AG09309 (cell line): ENCODE results near the gene KCNB1.

Experiments used
- DNase-seq: peaks from one replicate; pipeline ENCODE4 v3.0.0-alpha.2; 2010; ENCODE audit warnings: low read depth
- H3K4me3 ChIP-seq: 2 replicates; pipeline ENCODE4 v1.5.1; 2011; ENCODE audit warnings: mild to moderate bottlenecking, low read depth, low read length, moderate library complexity; ENCODE audit not compliant: control insufficient read depth
- CTCF ChIP-seq: IDR thresholded peaks from 2 replicates; pipeline ENCODE4 v1.5.1; 2011; ENCODE audit warnings: mild to moderate bottlenecking, low read depth, low read length, inconsistent platforms; ENCODE audit not compliant: insufficient read depth, control insufficient read depth; ENCODE audit errors: missing control alignments

Gene KCNB1

GRCh38 chr20:49405696-49406095 is 76.8 kb downstream of the KCNB1 start:
- DNase-seq = no peak
- H3K4me3 ChIP-seq = no peak overlapping the region
- no peak for TF ChIP-seq CTCF

GRCh38 chr20:49405062-49405683 is 77.3 kb downstream of the KCNB1 start:
- H3K4me3 ChIP-seq = no peak overlapping the region
- no peak for DNase-seq
- no peak for TF ChIP-seq CTCF

GRCh38 chr20:49404461-49404860 is 78.0 kb downstream of the KCNB1 start:
- H3K4me3 ChIP-seq = no peak overlapping the region
- no peak for TF ChIP-seq CTCF
- DNase-seq = no peak

GRCh38 chr20:49403911-49404310 is 78.6 kb downstream of the KCNB1 start:
- no peak for TF ChIP-seq CTCF
- H3K4me3 ChIP-seq = no peak overlapping the region
- DNase-seq = no peak

GRCh38 chr20:49403012-49403411 is 79.5 kb downstream of the KCNB1 start:
- H3K4me3 ChIP-seq = no peak overlapping the region
- no peak for DNase-seq
- no peak for TF ChIP-seq CTCF

GRCh38 chr20:49400904-49401303 is 81.6 kb downstream of the KCNB1 start:
- TF ChIP-seq CTCF = no peak
- H3K4me3 ChIP-seq = no peak overlapping the region
- no peak for DNase-seq

- no peak overlapping the region for H3K4me3 ChIP-seq
- TF ChIP-seq CTCF = no peak
- DNase-seq = no peak
Observed at GRCh38 chr20:49400410-49400809, 82.1 kb downstream of the KCNB1 start.
